ENCODE measurements around the gene PRF1. TPM values are rescaled to one million over a fixed set of nuclear protein-coding genes. Genes with fewer than 3 reads are reported as not detected.

Gene PRF1
- total and polyA plus RNA-seq, 2 of the 13 experiments (the other 11 are each of a cell fraction or from before 2014, with no cell fraction given), result 1.00 to 1.4 TPM

DNA sequence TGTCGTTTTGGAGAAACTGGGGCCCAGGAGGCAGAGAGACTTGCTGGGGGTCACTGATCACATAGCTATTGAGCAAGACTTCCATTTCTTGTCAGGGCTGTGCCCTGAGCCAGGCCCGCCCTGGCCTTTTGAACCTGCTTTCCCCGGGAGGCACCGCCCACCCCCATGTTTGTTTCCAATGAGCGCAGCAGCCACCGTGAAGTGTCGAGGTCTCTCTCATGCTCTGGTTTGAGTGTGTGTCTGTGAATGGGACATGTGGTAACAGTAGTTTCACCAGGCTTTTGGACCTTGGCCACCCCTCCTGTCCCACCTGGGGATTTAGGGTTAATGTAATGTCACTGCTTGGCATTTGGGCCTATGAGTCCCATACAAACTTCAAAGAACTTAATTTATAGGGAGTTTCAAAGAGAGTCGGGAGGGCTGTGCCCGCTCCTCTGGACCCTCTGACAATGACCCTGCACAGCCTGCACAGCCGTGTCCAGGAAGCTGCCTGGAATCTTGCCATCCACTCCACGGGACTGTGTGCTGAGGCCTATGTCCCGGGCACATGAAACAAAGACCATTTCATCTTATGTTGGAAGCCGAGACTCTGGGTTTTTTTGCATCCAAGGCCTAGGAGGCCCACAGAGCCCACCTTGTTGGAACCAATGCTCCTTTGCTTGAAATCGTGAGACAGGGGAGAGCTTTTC, 6.3 kb downstream of the PRF1 start (continued):
- peak; percentile 32; the same call in 1 of the 2 replicates for TF ChIP-seq MXD4 (CRISPR knock-in tag; IDR thresholded peaks at IDR 0.05)
- TF ChIP-seq ZNF644 (CRISPR knock-in tag; IDR thresholded peaks at IDR 0.05; ENCODE audit: low read depth), result peak; percentile 71
- TF ChIP-seq ZC3H4 (CRISPR knock-in tag; IDR thresholded peaks at IDR 0.05; ENCODE audit: borderline replicate concordance), result no peak
- no peak for TF ChIP-seq ZBTB38 (CRISPR knock-in tag; IDR thresholded peaks at IDR 0.05)
- TF ChIP-seq ZNF512B (CRISPR knock-in tag; IDR thresholded peaks at IDR 0.05; ENCODE audit: borderline replicate concordance), result no peak
- TF ChIP-seq ZNF816 (CRISPR knock-in tag; IDR thresholded peaks at IDR 0.05; ENCODE audit: borderline replicate concordance), result no peak
- TF ChIP-seq SMAD9 (CRISPR knock-in tag; IDR thresholded peaks at IDR 0.05), result no peak
- TF ChIP-seq PCBP1 (IDR thresholded peaks at IDR 0.05; ENCODE audit: borderline replicate concordance, low read depth, low read length), result no peak
- TF ChIP-seq, protein P1, sequence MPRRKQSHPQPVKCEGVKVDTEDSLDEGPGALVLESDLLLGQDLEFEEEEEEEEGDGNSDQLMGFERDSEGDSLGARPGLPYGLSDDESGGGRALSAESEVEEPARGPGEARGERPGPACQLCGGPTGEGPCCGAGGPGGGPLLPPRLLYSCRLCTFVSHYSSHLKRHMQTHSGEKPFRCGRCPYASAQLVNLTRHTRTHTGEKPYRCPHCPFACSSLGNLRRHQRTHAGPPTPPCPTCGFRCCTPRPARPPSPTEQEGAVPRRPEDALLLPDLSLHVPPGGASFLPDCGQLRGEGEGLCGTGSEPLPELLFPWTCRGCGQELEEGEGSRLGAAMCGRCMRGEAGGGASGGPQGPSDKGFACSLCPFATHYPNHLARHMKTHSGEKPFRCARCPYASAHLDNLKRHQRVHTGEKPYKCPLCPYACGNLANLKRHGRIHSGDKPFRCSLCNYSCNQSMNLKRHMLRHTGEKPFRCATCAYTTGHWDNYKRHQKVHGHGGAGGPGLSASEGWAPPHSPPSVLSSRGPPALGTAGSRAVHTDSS (CRISPR knock-in tag; conservative IDR thresholded peaks at IDR 0.05), result no peak
- TF ChIP-seq ZBTB14 (CRISPR knock-in tag; IDR thresholded peaks at IDR 0.05), result no peak
- TF ChIP-seq ZNF142 (CRISPR knock-in tag; IDR thresholded peaks at IDR 0.05), result no peak
- TF ChIP-seq ZNF546 (CRISPR knock-in tag; conservative IDR thresholded peaks at IDR 0.05), result no peak
- TF ChIP-seq POGK (CRISPR knock-in tag; conservative IDR thresholded peaks at IDR 0.05), result no peak
- TF ChIP-seq PITX1 (CRISPR knock-in tag; IDR thresholded peaks at IDR 0.05), result no peak
- no peak for TF ChIP-seq HOXD1 (CRISPR knock-in tag; IDR thresholded peaks at IDR 0.05)
